H9 (cell line): ENCODE measurements around the gene TBXAS1. TPM values are rescaled to one million over a fixed set of nuclear protein-coding genes. Genes with fewer than 3 reads are reported as not detected.
"Not testable (repeated sequence)": the region's sequence is repeated elsewhere in the genome, so short reads cannot be mapped to it uniquely, and the experiment has no call there.

ENCODE experiments used
- DNase-seq: peaks from one replicate; pipeline ENCODE4 v3.0.0-alpha.2; 2017
- H2AFZ ChIP-seq: one replicate; pipeline ENCODE4 v1.6.1; 2013; ENCODE audit warnings: mild to moderate bottlenecking, low read length, control low read depth, moderate library complexity
- H2AK5ac ChIP-seq: 2 replicates; pipeline ENCODE4 v1.6.1; 2013; ENCODE audit warnings: low read length, control low read depth, mixed read lengths; ENCODE audit not compliant: insufficient read length
- H2BK120ac ChIP-seq: one replicate; pipeline ENCODE4 v1.6.1; 2013; ENCODE audit warnings: low read depth, mild to moderate bottlenecking, low read length, control low read depth, inconsistent platforms; ENCODE audit not compliant: poor library complexity, severe bottlenecking
- H2BK12ac ChIP-seq: 2 replicates; pipeline ENCODE4 v1.6.1; 2013; ENCODE audit warnings: low read length, control low read depth, mixed read lengths, low read depth; ENCODE audit not compliant: insufficient read length
- H2BK15ac ChIP-seq: 2 replicates; pipeline ENCODE4 v1.6.1; 2013; ENCODE audit warnings: low read depth, low read length, control low read depth
- H2BK20ac ChIP-seq: one replicate; pipeline ENCODE4 v1.6.1; 2013; ENCODE audit warnings: low read depth, mild to moderate bottlenecking, low read length, control low read depth, inconsistent platforms; ENCODE audit not compliant: poor library complexity, severe bottlenecking
- H2BK5ac ChIP-seq: 2 replicates; pipeline ENCODE4 v1.6.1; 2013; ENCODE audit warnings: low read length, control low read depth, mixed read lengths; ENCODE audit not compliant: insufficient read length
- H3K14ac ChIP-seq: 2 replicates; pipeline ENCODE4 v1.6.1; 2013; ENCODE audit warnings: low read length, control low read depth; ENCODE audit not compliant: insufficient read depth
- H3K18ac ChIP-seq: 2 replicates; pipeline ENCODE4 v1.6.1; 2013; ENCODE audit warnings: low read depth, mild to moderate bottlenecking, mixed read lengths, low read length, control low read depth; ENCODE audit not compliant: insufficient read length
- H3K23ac ChIP-seq: 2 replicates; pipeline ENCODE4 v1.6.1; 2013; ENCODE audit warnings: low read length, control low read depth, mixed read lengths, low read depth; ENCODE audit not compliant: insufficient read length
- H3K23me2 ChIP-seq: 2 replicates; pipeline ENCODE4 v1.6.1; 2013; ENCODE audit warnings: low read depth, mild to moderate bottlenecking, mixed read lengths, low read length, control low read depth; ENCODE audit not compliant: insufficient read length, poor library complexity, severe bottlenecking
- H3K27ac ChIP-seq: 2 replicates; pipeline ENCODE4 v1.5.1; 2013; ENCODE audit warnings: low read length, control low read depth, mixed read lengths, low read depth; ENCODE audit not compliant: insufficient read length
- H3K27me3 ChIP-seq: 2 replicates; pipeline ENCODE4 v1.6.1; 2013; ENCODE audit warnings: low read length, control low read depth, inconsistent platforms; ENCODE audit not compliant: insufficient read depth
- H3K4ac ChIP-seq: 2 replicates; pipeline ENCODE4 v1.6.1; 2013; ENCODE audit warnings: low read depth, mild to moderate bottlenecking, control low read depth, inconsistent platforms, low read length, moderate library complexity
- H3K4me1 ChIP-seq: 2 replicates; pipeline ENCODE4 v1.6.1; 2013; ENCODE audit warnings: low read length, control low read depth, inconsistent platforms; ENCODE audit not compliant: insufficient read depth
- H3K4me2 ChIP-seq: 2 replicates; pipeline ENCODE4 v1.6.1; 2013; ENCODE audit warnings: low read length, control low read depth, mixed read lengths; ENCODE audit not compliant: insufficient read length, insufficient read depth
- H3K56ac ChIP-seq: 2 replicates; pipeline ENCODE4 v1.6.1; 2013; ENCODE audit warnings: low read depth, mild to moderate bottlenecking, mixed read lengths, low read length, control low read depth; ENCODE audit not compliant: insufficient read length
- H3K79me1 ChIP-seq: 2 replicates; pipeline ENCODE4 v1.6.1; 2013; ENCODE audit warnings: low read depth, mild to moderate bottlenecking, moderate library complexity, low read length, control low read depth, inconsistent platforms; ENCODE audit not compliant: insufficient read depth, poor library complexity, severe bottlenecking
- H3K79me2 ChIP-seq: 2 replicates; pipeline ENCODE4 v1.6.1; 2013; ENCODE audit warnings: low read length, control low read depth, inconsistent platforms; ENCODE audit not compliant: insufficient read depth
- H3K9ac ChIP-seq: 2 replicates; pipeline ENCODE4 v1.6.1; 2013; ENCODE audit warnings: low read length, control low read depth, mixed read lengths; ENCODE audit not compliant: insufficient read length; ENCODE audit errors: extremely low read depth
- H3K9me3 ChIP-seq: one replicate; pipeline ENCODE4 v1.6.1; 2013; ENCODE audit warnings: low read depth, low read length, inconsistent platforms; ENCODE audit not compliant: control insufficient read depth
- H3T11ph ChIP-seq: one replicate; pipeline ENCODE4 v1.6.1; 2013; ENCODE audit warnings: mild to moderate bottlenecking, low read length, control low read depth, inconsistent platforms
- H4K20me1 ChIP-seq: one replicate; pipeline ENCODE4 v1.6.1; 2013; ENCODE audit not compliant: control insufficient read depth, insufficient read length, insufficient read depth
- H4K5ac ChIP-seq: 2 replicates; pipeline ENCODE4 v1.6.1; 2013; ENCODE audit warnings: low read depth, mild to moderate bottlenecking, mixed read lengths, low read length, control low read depth; ENCODE audit not compliant: insufficient read length
- H4K8ac ChIP-seq: replicated peaks from 2 replicates; pipeline ENCODE4 v1.6.1; 2013; ENCODE audit warnings: low read length, control low read depth, mixed read lengths, low read depth; ENCODE audit not compliant: insufficient read length
- H4K91ac ChIP-seq: 2 replicates; pipeline ENCODE4 v1.6.1; 2013; ENCODE audit warnings: low read depth, mild to moderate bottlenecking, moderate library complexity, mixed read lengths, low read length, control low read depth; ENCODE audit not compliant: insufficient read length
- H3K27ac Mint-ChIP-seq, 3 experiments: 2 replicates in 2 of 3; 3 replicates in 1 of 3; pipeline ENCODE4 v1.8.0; 2020 to 2021; ENCODE audit warnings: mixed read lengths in 3 of 3, mild to moderate bottlenecking in 1 of 3, moderate library complexity in 1 of 3
- H3K27me3 Mint-ChIP-seq: 2 replicates; pipeline ENCODE4 v1.8.0; 2021; ENCODE audit warnings: low read depth, mild to moderate bottlenecking, moderate library complexity, mixed read lengths
- H3K36me3 Mint-ChIP-seq, 3 experiments: 2 replicates in 2 of 3; 3 replicates in 1 of 3; pipeline ENCODE4 v1.8.0; 2020 to 2021; ENCODE audit warnings: low read depth in 3 of 3, mixed read lengths in 3 of 3; ENCODE audit not compliant: insufficient read depth in 1 of 3
- H3K4me1 Mint-ChIP-seq, 2 experiments: 2 replicates each; pipeline ENCODE4 v1.8.0; 2020; ENCODE audit warnings: mixed read lengths in 2 of 2
- H3K4me3 Mint-ChIP-seq, 2 experiments: 2 replicates in 1 of 2; 3 replicates in 1 of 2; pipeline ENCODE4 v1.8.0; 2020 to 2021; ENCODE audit warnings: mild to moderate bottlenecking in 2 of 2, mixed read lengths in 2 of 2, moderate library complexity in 1 of 2
- H3K9me3 Mint-ChIP-seq, 2 experiments: 2 replicates in 1 of 2; 3 replicates in 1 of 2; pipeline ENCODE4 v1.8.0; 2020; ENCODE audit warnings: mild to moderate bottlenecking in 2 of 2, mixed read lengths in 2 of 2, moderate library complexity in 1 of 2
- WGBS: extraction: QIAGEN DNeasy Blood & Tissue Kit; methylation state at CpG from one replicate; pipeline ENCODE4 v1.1.7; 2013; ENCODE audit warnings: missing lambda C conversion rate, low lambda C conversion rate, mixed read lengths; ENCODE audit not compliant: insufficient read length; ENCODE audit errors: extremely low coverage; 5-methylcytosine and 5-hydroxymethylcytosine counted together
- total RNA-seq: library from RNA; stranded (reverse); gene quantifications from 2 replicates; pipeline ENCODE4 v1.2.1, GENCODE V29; 2021
- TF ChIP-seq, protein P1 (sequence below): fragments of 200-600 bp; sonication (generic); conservative IDR thresholded peaks from 3 replicates; pipeline ENCODE4 v1.8.0; 2021; ENCODE audit warnings: antibody characterized with exemption, mild to moderate bottlenecking

Gene TBXAS1
- total RNA-seq, 1 experiment from 2014 or later: 0.39 TPM

DNA sequence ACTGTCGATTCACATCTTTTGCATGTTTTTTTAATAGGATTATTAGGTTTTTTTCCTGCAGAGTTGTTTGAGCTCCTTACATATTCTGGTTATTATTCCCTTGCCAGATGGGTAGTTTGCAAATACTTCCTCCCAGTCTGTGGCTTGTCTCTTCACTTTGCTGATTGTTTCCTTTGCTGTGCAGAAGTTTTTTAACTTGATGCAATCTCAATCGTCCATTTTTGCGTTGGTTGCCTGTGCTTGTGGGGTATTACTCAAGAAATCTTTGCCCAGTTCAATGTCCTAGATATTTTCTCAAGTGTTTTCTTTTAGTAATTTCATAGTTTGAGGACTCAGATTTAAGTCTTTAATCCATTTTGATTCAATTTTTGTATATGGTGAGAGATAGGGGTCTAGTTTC is 95.4 kb downstream of the TBXAS1 start:
- Histone ChIP-seq H3K79me2 (no peaks in the 10 kb centered on the region), H3K27me3 (no peaks in the 10 kb centered on the region), H3K4ac (no peak overlapping the region), H3K4me1 (no peaks in the 10 kb centered on the region), H2BK120ac (no peak overlapping the region), H2BK5ac (no peak overlapping the region), H2BK15ac (no peak overlapping the region), H2BK20ac (no peak overlapping the region), H4K8ac (no peak overlapping the region), H4K20me1 (no peaks in the 10 kb centered on the region), H3K14ac (no peak overlapping the region), H3K56ac (no peak overlapping the region), H3K23ac (no peak overlapping the region), H4K91ac (no peak overlapping the region), H3K23me2 (no peaks in the 10 kb centered on the region), H3K18ac (no peak overlapping the region), H2AFZ (no peak overlapping the region), H3K9me3 (no peaks in the 10 kb centered on the region), H3K4me2 (no peak overlapping the region), H4K5ac (no peak overlapping the region), H3K27ac (no peak overlapping the region), H3K79me1 (no peaks in the 10 kb centered on the region), H2AK5ac (no peak overlapping the region), H2BK12ac (no peak overlapping the region), H3T11ph (no peak overlapping the region), H3K9ac (no peak overlapping the region)
- Mint-ChIP-seq H3K27ac (no peak overlapping the region), H3K27me3 (peaks cover 2% of the 10 kb centered on the region), H3K4me3 (no peak overlapping the region), H3K4me1 (peaks cover 2 to 6% of the 10 kb centered on the region in 2 experiments), H3K36me3 (no peaks in the 10 kb centered on the region), H3K9me3 (no peaks in the 10 kb centered on the region; a peak in 1 of 5 replicates)
- TF ChIP-seq, protein P1, sequence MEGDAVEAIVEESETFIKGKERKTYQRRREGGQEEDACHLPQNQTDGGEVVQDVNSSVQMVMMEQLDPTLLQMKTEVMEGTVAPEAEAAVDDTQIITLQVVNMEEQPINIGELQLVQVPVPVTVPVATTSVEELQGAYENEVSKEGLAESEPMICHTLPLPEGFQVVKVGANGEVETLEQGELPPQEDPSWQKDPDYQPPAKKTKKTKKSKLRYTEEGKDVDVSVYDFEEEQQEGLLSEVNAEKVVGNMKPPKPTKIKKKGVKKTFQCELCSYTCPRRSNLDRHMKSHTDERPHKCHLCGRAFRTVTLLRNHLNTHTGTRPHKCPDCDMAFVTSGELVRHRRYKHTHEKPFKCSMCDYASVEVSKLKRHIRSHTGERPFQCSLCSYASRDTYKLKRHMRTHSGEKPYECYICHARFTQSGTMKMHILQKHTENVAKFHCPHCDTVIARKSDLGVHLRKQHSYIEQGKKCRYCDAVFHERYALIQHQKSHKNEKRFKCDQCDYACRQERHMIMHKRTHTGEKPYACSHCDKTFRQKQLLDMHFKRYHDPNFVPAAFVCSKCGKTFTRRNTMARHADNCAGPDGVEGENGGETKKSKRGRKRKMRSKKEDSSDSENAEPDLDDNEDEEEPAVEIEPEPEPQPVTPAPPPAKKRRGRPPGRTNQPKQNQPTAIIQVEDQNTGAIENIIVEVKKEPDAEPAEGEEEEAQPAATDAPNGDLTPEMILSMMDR: no peak
- DNase-seq: no peak
- WGBS: no CpG with 5 or more reads among the region's 3 CpGs

DNA sequence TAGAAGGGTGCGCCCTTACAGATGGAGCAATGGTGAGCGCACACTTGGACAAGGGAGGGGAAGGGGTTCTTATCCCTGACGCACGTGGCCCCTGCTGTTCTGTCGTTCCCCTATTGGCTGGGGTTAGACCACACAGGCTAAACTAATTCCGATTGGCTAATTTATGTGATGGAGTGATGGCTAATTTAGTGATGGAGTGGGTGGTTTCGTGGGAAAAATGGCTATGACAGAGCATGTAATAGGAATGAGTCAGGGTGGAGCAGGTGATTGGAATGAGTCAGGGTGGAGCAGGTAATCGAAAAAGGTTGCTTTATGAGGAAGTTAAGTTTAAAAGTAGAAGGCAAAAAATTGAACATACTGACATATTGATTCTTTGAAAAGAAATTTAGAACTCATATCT is 100.2 kb downstream of the TBXAS1 start:
- H2BK20ac ChIP-seq, H3T11ph ChIP-seq, H3K9ac ChIP-seq, H3K4me1 ChIP-seq, H2BK5ac ChIP-seq, H3K23ac ChIP-seq, H3K27me3 ChIP-seq, DNase-seq, H3K27me3 Mint-ChIP-seq, H2BK12ac ChIP-seq, H4K5ac ChIP-seq, H4K91ac ChIP-seq, H2AFZ ChIP-seq, H3K79me1 ChIP-seq, H2AK5ac ChIP-seq, H3K4me3 Mint-ChIP-seq, H3K79me2 ChIP-seq, H3K4ac ChIP-seq, H3K9me3 ChIP-seq, H3K23me2 ChIP-seq, H4K20me1 ChIP-seq, H3K36me3 Mint-ChIP-seq, H3K56ac ChIP-seq, H2BK120ac ChIP-seq, H3K14ac ChIP-seq, H4K8ac ChIP-seq, H3K27ac ChIP-seq, H3K27ac Mint-ChIP-seq, H3K9me3 Mint-ChIP-seq, H2BK15ac ChIP-seq, H3K4me1 Mint-ChIP-seq, H3K18ac ChIP-seq, H3K4me2 ChIP-seq: not testable (repeated sequence)
- WGBS: 100% methylated on average over 1 of the region's 8 CpGs
